B cell (primary cell): ENCODE measurements around the gene MKRN2.

Experiments
- CTCF ChIP-seq: fragments of 200-600 bp; IDR thresholded peaks from one replicate; pipeline ENCODE4 v1.8.0; 2022; ENCODE audit warnings: antibody characterized with exemption, mild to moderate bottlenecking
- EZH2 ChIP-seq: IDR thresholded peaks from 2 replicates; pipeline ENCODE4 v1.6.1; 2012; ENCODE audit warnings: borderline replicate concordance, low read depth, mild to moderate bottlenecking, moderate library complexity, low read length; ENCODE audit not compliant: insufficient read depth, poor library complexity, severe bottlenecking

GRCh38 chr3:12583280-12583679 lies 26.4 kb downstream of the MKRN2 start:
- no peak for TF ChIP-seq CTCF
- no peak for TF ChIP-seq EZH2
